Measurements from ENCODE around the gene FOXR1. TPM values are rescaled to one million over a fixed set of nuclear protein-coding genes. Genes with fewer than 3 reads are reported as not detected.
A peak's percentile ranks its signal among the peaks of the same experiment; 100 is the strongest.
"Not testable (repeated sequence)": the region's sequence is repeated elsewhere in the genome, so short reads cannot be mapped to it uniquely, and the experiment has no call there.

FOXR1 gene
- total RNA-seq, 2 donors from 2014 or later: not detected

DNA sequence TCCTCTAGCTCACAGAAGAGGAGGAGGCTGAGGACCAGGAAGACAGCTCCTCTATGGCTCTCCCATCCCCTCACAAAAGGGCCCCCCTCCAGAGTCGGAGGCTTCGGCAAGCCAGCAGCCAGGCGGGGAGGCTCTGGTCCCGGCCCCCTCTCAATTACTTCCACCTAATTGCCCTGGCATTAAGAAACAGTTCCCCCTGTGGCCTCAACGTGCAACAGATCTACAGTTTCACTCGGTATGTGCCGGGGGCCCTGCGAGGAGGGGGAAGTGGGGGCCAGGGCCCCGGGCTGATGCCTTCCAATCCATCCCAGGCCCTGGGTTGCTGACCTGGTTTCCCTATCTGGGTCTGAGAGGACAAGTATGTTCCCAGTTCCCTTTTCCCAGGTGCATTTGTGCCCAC lies 7.9 kb downstream of the FOXR1 start:
- intact Hi-C loops (cut with DNase I): no loop called here
- no peak for DNase-seq (ENCODE audit: low spot score)

DNA sequence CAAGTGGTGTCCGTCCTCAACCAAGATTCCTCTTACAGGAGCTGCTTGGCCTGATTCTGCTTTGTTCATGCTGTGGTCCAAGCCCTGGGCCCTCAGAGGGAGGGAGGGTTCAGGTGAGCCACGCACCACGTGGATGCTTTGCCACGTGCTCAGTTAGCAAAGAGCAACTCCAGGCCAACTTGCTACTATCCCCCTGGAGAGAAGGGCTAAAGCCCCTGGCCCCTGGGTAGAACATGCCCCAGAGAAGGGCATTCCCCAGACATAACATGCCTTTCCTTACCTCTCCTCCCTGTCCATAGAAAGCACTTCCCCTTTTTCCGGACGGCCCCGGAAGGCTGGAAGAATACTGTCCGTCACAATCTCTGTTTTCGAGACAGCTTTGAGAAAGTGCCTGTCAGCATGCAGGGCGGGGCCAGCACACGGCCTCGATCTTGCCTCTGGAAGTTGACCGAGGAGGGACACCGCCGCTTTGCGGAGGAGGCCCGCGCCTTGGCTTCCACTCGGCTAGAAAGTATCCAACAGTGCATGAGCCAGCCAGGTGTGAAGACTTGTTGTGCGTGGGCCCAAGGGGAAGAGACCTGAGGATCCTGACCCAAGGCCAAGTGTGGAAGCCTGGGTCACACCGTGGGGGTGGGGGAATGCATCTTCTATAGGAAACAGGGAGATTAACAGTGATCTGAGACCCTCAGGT lies 8.8 kb downstream of the FOXR1 start:
- intact Hi-C loops (cut with DNase I): no loop called here
- DNase-seq (ENCODE audit: low spot score): no peak

DNA sequence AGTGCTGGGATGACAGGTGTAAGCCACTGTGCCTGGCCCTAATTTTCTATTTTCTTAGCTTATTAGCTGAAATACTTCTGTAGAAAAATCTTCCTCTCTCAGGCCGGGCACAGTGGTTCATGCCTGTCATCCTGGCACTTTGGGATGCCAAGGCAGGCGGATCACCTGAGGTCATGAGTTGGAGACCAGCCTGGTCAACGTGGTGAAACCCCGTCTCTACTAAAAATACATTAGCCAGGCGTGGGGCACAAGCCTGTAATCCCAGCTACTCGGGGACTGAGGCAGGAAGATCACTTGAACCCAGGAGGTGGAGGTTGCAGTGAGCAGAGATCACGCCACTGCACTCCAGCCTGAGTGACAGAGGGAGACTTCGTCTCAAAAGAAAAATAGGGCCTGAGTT lies 12.8 kb downstream of the FOXR1 start:
- intact Hi-C loops (cut with DNase I); DNase-seq (ENCODE audit: low spot score): not testable (repeated sequence)

DNA sequence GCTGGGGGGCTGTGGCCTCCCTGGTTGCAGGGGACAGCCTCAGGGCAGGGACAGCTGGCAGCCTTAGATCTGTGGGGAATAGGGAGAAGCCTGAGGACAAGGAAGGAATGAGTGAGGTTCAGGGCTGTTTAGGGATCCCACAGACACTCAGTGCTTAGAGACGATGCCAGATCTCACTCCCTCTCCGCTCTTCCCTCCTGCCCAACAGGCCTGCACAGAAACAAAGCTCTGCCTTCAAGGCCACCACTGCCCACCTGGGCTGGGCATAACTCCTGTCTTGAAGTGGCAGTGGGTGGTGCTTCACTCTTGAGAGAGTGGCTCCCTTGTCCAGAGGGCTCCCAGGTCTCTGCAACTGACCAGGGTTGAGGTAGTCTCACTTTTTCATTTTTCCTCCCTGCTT lies 13.3 kb downstream of the FOXR1 start:
- no peak for DNase-seq (ENCODE audit: low spot score)
- intact Hi-C loops (cut with DNase I): no loop called here

DNA sequence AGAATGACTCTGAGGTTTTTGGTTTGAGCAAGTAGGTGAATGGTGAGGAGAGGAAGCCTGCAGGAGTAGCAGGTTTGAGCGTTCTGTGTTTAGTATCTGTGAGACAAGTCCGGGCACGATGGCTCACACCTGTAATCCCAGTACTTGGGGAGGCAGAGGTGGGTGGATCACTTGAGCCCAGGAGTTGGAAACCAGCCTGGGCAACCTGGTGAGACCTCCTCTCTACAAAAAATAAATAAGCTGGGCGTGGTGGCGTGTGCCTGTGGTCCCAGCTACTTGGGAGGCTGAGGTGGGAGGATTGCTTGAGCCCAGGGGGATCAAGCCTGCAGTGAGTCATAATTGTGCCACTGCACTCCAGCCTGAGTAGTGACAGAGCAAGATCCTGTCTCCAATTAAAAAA lies 16.7 kb downstream of the FOXR1 start:
- intact Hi-C loops (cut with DNase I): no loop called here
- no peak for DNase-seq (ENCODE audit: low spot score)

DNA sequence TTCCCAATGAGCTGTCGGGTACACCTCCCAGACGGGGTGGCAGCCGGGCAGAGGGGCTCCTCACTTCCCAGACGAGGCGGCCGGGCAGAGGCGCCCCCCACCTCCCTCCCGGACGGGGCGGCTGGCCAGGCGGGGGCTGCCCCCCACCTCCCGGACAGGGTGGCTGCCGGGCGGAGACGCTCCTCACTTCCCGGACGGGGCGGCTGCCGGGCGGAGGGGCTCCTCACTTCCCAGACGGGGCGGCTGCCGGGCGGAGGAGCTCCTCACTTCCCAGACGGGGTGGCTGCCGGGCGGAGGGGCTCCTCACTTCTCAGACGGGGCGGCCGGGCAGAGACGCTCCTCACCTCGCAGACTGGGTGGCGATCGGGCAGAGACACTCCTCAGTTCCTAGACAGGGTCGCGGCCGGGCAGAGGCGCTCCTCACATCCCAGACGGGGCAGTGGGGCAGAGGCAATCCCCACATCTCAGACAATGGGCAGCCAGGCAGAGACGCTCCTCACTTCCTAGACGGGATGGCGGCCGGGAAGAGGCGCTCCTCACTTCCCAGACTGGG lies 20.0 kb downstream of the FOXR1 start:
- DNase-seq (ENCODE audit: low spot score): peak; percentile 50
- intact Hi-C loops (cut with DNase I): not testable (repeated sequence)

DNA sequence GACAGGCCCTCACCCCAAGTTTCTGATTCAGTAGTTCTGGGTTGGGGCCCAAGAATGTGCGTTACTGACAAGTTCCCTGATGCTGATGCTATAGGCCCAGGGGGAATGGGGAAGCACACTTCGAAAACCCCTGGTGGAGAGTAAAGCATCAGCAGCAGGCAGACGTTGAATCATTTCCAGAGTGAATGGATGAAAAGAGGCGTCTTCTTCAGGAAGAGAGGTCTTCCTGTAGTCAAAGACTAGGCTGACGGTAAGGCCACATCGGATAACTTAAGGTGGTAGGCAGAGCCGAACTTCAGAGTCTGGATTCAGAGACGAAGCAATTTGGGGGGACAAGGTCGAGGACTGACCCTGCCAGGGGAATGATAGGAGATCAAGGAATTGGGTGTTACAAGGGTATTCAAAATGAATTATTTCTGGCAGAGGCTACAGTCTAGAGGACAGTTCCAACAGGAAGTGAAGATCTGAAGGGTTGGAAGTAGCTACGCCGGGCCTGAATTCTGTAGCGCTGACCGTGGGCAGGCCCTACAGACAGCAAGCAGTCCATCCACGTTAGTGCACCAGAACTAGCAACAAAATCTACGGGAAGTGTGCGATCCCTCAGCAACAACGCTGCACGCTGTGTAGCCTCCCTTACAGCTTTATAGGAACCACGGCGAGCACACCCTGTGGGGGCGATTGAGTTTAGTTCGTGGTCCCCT lies 25.5 kb downstream of the FOXR1 start:
- intact Hi-C loops (cut with DNase I): no loop called here

DNA sequence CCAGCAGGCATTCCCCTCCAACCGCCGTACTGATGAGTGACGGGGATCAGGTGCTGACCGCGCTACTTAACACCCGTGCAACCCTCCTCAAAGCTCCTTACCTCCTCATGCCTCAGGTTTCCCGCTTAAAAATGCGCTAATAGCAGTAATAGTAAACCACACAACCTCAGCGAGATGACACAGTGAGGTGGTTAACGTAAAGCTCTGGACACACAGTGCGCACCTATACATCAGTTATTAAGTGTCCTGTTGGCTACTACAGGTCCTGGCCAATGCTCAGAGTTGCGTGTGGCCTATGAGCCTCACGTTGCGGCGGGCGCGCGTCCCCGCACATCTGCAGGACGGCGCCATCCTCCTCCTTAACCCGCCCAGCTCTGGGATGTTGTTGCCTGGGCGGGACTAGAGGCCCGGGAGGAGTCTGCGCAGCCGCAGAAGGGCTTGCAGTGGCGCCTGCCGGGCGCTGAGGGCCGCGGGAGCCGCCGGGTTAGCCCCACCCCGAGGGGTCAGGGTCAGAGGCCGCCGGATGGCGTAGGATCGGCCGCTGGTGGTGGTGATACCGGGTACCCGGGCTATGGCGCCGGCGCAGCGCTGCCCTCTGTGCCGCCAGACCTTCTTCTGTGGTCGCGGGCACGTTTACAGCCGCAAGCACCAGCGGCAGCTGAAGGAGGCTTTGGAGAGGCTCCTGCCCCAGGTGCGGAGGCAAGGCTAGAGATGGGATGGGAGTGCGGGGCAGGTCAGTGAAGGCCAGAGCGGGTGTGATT lies 26.2 kb downstream of the FOXR1 start, which contains the start of gene CENATAC:
TSS of gene CENATAC (plus strand) at position 512 of the 761 bp plus-strand sequence. CDS start at position 572, 60 bp downstream.
- intact Hi-C loops (cut with DNase I): loop anchor here in 1 of 2 donors (1.0 kb wide), 1 partner anchor 20 kb away; the partner anchor contains the start of genes RPS25 and TRAPPC4
- DNase-seq (ENCODE audit: low spot score): peak; percentile 99

More for the DNA sequence above, 25.5 kb downstream of the FOXR1 start:
- no peak for DNase-seq (ENCODE audit: low spot score)

DNA sequence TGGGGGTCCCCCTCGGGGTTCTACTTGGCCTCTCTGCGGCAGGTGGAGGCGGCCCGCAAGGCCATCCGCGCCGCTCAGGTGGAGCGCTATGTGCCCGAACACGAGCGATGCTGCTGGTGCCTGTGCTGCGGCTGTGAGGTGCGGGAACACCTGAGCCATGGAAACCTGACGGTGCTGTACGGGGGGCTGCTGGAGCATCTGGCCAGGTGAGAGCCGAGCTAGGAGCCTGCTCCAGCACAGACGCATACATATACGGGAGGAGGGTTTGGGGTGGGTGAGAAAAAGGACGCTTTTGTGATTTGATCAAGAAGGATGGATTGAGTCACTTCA lies 26.8 kb downstream of the FOXR1 start:
- intact Hi-C loops (cut with DNase I): loop anchor here in 1 of 2 donors (1.0 kb wide), 1 partner anchor 20 kb away; the partner anchor contains the start of genes RPS25 and TRAPPC4

DNA sequence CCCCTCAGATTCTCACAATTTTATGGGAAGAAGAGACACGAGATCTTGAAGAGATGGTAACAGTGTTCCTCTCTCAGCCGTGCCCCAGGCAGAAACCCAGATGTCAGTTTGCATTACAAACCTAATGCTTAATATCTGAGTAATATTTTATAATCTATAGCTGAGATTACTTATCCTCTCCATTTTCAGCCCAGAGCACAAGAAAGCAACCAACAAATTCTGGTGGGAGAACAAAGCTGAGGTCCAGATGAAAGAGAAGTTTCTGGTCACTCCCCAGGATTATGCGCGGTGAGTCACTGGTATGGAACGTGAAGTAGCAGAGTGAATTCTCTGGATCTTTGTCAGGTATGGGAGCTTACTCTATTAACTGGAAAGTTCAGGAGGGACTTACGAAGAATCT lies 27.3 kb downstream of the FOXR1 start:
- DNase-seq (ENCODE audit: low spot score): no peak
- intact Hi-C loops (cut with DNase I): loop anchor here in 1 of 2 donors (1.0 kb wide), 1 partner anchor 19 kb away; the partner anchor contains the start of genes RPS25 and TRAPPC4

More for the DNA sequence above, 26.8 kb downstream of the FOXR1 start:
- no peak for DNase-seq (ENCODE audit: low spot score)

DNA sequence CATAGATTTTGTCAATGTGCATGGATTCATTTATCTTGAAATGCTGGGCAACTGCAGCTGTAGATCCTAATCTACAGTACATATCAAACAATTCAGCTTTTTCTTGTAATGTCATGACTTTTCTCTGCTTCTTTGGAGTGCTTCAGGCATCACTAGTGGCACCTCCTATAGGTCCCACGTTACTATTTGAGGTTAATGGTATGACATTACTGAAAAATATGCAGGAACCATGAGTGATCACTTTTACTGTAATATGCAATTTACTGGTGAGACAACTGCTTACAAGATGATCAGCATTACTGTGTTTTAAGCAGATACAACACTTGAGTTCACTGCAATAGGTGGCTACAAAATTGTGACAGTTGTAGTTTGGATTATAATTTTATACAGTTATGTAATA lies 29.3 kb downstream of the FOXR1 start:
- no peak for DNase-seq (ENCODE audit: low spot score)
- intact Hi-C loops (cut with DNase I): no loop called here

DNA sequence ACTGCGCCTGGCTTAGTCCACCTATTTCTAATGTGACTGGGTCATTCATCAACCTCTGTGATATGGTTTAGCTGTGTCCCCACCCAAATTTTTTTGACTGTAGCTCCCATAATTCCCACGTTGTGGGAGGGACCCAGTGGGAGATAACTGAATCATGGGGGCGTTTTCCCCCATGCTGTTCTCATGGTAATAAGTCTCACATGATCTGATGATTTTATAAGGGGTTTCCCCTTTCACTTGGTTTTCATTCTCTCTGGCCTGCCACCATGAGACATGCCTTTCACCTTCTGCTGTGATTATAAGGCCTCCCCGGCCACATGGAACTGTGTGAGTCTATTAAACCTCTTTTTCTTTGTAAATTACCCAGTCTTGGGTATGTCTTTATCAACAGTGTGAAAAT lies 35.1 kb downstream of the FOXR1 start:
- DNase-seq (ENCODE audit: low spot score): no peak
- intact Hi-C loops (cut with DNase I): no loop called here

DNA sequence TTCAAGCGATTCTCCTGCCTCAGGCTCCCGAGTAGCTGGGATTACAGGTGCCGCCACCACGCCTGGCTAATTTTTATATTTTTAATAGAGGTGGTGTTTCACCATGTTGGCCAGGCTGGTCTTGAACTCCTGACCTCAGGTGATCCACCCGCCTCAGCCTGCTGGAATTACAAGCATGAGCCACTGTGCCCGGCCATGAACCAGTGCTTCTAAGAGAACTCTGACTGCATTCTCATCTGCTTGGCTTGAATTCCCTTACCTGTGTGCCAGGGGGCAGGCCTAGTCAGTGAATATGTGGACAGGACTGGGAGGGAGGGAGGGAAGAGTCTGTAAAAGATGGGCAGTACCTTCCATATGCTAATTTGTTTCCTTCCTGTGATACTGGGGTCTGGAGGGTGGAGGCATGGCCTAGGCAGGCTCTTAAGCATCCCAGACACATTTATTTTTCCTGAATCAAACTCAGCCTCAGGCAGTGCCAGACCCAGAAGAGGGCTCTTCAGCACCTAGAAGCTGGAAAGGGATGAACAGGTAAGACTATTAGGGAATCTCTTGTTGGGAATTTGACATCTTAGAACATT lies 40.0 kb downstream of the FOXR1 start:
- intact Hi-C loops (cut with DNase I): no loop called here
- peak; percentile 44 for DNase-seq (ENCODE audit: low spot score)

DNA sequence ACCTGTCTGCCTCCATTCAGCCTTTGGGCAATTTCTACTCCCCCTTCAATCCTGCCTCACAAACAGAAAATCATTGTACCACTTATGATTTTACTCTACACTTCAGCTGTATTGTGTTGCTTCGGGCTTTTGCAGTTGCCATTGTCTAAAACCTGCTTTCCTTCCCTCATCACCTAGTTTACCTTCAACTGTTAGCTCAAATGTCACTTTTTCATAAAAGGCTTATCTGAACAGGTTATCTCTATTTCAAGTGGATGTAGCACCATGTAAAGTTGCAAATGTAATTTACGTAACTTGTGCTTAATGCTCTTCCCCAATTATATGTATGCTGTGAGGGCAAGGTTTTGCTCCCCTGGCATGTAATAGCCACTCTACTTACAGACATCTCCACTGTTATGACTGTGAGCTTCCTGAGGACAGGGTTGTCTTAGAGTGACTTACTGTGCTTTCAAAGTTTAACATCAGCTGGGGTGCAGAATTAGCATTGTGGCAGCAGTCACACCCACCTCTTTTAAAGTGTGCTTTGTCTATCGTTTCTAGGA lies 41.1 kb downstream of the FOXR1 start:
- DNase-seq (ENCODE audit: low spot score): peak; percentile 1
- intact Hi-C loops (cut with DNase I): no loop called here

DNA sequence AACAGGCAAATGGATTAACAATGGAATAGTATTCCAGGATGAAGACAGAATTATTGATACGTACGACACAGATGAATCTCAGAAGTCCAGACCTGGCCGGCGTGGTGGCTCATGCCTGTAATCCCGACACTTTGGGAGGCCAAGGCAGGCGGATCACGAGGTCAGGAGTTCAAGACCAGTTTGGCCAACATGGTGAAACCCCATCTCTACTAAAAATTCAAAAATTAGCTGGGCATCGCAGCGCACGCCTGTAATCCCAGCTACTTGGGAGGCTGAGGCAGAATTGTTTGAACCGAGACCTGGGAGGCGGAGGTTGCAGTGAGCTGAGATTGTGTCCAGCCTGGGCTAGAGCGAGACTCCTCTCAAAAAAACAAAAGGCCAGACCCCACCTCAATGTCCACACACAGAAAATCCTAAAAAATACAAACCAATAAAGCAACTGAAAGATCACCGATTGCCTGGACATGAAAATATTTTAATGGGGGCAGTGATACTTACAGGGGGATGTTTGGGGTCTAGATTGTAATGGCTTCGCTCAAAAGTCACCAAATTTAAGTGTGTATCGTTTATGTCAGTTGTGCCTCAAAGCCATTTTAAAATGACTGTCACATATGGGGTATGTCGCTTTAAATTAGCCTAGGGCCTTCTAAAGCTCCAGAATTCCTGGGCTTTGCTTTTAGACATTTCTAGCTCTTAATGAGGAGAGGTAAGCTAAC lies 42.8 kb downstream of the FOXR1 start:
- intact Hi-C loops (cut with DNase I): no loop called here
- no peak for DNase-seq (ENCODE audit: low spot score)

DNA sequence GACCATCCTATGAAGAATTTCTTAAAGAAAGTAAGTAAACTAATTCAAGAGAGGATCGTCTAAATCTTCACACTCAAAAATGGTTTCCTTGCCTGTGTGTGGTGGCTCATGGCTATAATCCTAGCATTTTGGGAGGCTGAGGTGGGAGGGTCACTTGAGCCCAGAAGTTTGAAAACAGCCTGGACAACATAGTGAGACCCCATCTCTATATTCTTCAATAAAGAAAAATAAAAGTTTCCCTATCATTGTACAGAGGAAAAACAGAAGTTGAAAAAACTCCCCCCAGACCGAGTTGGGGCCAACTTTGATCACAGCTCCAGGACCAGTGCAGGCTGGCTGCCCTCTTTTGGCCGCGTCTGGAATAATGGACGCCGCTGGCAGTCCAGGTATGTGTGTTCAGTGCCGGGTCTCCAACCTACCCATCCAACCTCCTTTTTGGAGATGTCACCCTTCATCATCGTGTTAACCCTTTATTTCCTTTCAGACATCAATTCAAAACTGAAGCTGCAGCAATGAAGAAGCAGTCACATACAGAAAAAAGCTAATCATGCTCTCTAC lies 43.6 kb downstream of the FOXR1 start:
- no peak for DNase-seq (ENCODE audit: low spot score)
- intact Hi-C loops (cut with DNase I): no loop called here

DNA sequence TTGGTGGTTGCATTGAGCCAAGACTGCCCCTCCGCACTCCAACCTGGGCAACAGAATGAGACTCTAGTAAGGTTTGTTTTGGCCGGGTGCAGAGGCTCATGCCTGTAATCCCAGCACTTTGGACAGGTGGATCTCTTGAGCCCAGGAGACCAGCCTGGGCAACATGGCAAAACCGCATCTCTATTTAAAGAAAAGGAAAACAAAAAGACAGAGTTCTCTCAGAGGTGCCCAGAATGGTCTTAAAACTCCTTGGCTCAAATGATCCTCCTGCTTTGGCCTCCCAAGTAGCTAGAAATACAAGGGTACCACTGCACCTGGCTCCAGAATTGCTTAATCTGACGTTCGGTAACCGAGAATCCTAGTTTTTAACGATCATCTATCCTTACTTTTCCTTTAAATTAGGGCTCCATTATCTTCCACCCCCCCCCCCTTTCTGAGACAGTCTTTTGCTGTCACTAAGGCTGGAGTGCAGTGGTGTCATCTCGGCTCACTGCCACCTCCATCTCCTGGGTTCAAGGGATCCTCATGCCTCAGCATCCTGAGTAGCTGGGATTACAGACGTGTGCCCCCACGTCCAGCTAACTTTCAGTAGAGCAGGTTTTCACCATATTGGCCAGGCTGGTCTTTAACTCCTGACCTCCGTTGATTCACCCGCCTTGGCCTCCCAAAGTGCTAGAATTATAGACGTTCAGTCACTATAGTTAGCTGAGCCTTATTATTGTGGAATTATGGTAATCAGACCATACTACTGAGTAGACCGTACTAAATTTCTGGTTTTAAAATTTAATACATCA lies 44.9 kb downstream of the FOXR1 start:
- DNase-seq (ENCODE audit: low spot score): no peak
- intact Hi-C loops (cut with DNase I): no loop called here

Data from posterior vena cava (tissue), 2 donors.